ENCODE data around the gene SEL1L2.

Gene SEL1L2

DNA sequence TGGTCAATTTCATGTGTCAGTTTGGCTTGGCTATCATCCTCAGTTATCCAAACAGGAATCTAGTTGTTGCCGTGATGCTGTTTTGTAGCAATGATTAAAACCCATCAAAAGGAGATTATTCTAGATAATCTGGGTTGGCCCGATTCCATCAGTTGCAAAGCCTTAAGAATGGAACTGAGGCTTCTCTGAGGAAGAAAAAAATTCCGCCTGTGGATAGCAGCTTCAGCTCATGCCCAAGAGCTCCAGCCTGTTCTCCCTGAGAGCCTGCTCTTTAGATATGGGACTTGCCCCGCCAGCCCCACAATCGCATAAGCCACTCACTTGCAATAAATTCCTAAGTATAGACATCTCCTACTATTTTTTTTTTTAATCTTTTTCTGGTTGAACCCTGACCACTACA, 61.5 kb downstream of the SEL1L2 start:
- DNase-seq, result no peak

DNA sequence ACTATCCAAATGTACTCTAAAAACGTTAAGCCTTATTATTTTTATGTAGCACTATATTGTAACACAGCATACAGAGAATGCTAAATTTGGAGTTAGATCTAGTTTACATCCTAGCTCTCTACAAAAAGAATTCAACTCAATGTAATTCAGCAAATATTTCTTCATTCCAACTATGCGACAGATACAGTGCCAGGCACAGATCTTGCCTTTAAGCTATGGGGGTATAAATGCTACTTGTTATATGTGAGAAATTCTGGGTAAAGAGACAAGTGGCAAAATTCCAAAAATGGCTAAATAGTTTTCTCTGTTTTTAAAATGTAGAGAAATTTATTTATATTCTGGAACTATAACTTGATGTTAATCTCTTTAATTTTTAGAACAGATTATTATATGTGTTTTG, 63.2 kb downstream of the SEL1L2 start:
- no peak for DNase-seq

GRCh38 chr20:13922241-13922640, 68.2 kb downstream of the SEL1L2 start:
- no peak for DNase-seq

DNA sequence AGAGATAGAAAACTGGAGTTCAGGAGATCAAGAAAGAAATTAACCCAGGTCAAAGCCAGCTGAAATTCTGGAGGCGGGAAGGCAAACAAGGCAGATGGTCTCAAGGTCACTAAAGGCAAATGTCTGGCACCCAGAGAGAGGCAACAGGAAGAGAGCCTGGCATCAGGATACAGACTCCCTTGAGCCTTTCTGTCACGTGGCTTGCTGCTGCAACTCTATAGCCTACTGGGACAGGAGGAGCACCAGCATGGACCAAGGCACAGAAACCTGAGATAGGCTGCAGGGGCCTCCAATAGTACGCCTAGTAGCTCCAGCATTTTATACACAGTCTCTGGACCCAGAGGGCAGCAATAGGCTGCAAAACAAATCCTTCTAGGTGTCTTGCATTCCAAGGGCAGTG, 75.1 kb downstream of the SEL1L2 start:
- no peak for DNase-seq

GRCh38 chr20:13913572-13913971, 76.8 kb downstream of the SEL1L2 start:
- DNase-seq, result peak; percentile 24

GRCh38 chr20:13913131-13913530, 77.3 kb downstream of the SEL1L2 start:
- DNase-seq, result no peak

- no peak for DNase-seq
Observed at GRCh38 chr20:13910492-13910891, 79.9 kb downstream of the SEL1L2 start.

- DNase-seq, result no peak
Observed at GRCh38 chr20:13909067-13909466, 81.3 kb downstream of the SEL1L2 start.

DNA sequence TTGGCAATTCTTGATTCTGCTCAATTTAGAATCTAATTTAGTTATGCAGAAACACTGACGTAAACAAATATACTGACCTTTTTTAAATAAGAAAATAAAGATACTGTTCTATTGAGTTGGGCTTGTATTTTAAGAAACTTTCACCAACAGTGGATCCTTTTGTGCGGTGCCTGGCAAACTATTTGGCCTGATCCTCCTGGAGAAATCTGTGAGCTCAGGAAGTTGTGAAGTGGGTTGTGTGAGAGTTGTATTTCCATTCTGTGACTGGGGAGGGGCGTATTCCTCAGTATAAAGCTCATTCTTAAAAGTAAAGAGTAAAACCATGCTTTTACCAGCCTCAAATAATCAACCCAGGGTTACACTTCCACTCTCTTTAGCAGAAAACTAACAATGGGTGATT, 85.6 kb downstream of the SEL1L2 start:
- DNase-seq, result no peak

DNA sequence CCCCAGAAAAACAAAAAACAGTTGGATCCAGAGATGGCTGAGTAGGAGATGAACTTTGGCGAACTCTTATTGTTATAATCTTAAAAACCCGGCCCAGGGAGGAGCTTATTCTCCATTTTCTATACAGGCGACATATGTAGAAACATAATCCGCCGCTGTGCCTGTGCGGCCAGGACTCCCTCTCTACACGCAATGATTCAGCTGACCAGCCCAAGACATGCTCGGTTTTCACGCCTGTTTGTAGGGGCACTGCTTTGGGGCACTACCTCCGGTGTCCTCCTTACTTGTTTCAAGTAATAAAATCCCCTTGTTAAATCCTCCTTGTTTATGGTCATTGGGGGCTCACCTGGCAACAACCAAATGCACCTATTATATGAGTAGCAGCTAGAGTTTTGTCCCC, 89.9 kb downstream of the SEL1L2 start:
- no peak for DNase-seq

GRCh38 chr20:13898012-13898612, 92.3 kb downstream of the SEL1L2 start:
- no peak for DNase-seq

- DNase-seq, result no peak
Observed at GRCh38 chr20:13891575-13891974, 98.8 kb downstream of the SEL1L2 start.

GRCh38 chr20:13884803-13885202, 105.6 kb downstream of the SEL1L2 start:
- no peak for DNase-seq

- DNase-seq, result no peak
Observed at GRCh38 chr20:13883425-13883824, 107.0 kb downstream of the SEL1L2 start.

GRCh38 chr20:13878566-13878965, 111.8 kb downstream of the SEL1L2 start:
- DNase-seq, result no peak

DNA sequence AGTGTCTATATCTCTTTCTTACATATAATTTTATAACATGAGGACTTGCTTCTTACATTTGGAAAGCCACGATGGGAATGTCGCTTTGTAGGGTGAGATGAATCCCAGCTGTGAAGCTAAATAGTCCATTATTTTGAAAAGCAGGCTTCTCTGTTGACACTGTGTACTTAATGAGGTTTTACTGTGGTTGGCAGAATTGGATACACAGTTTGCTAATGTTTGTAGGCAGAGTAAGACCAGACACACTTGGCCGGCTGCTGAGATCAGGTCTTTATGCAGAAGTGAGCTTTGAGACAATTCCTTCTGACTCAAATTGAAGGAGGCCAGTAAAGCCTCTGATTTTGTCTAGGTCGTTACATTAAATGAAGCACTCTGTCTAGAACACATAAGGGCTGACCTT, 112.6 kb downstream of the SEL1L2 start:
- no peak for DNase-seq

- no peak for DNase-seq
Observed at GRCh38 chr20:13875265-13875811, 115.1 kb downstream of the SEL1L2 start.

GRCh38 chr20:13874394-13875157, 115.8 kb downstream of the SEL1L2 start:
- no peak for DNase-seq

- no peak for DNase-seq
Observed at GRCh38 chr20:13873831-13874230, 116.6 kb downstream of the SEL1L2 start.

DNA sequence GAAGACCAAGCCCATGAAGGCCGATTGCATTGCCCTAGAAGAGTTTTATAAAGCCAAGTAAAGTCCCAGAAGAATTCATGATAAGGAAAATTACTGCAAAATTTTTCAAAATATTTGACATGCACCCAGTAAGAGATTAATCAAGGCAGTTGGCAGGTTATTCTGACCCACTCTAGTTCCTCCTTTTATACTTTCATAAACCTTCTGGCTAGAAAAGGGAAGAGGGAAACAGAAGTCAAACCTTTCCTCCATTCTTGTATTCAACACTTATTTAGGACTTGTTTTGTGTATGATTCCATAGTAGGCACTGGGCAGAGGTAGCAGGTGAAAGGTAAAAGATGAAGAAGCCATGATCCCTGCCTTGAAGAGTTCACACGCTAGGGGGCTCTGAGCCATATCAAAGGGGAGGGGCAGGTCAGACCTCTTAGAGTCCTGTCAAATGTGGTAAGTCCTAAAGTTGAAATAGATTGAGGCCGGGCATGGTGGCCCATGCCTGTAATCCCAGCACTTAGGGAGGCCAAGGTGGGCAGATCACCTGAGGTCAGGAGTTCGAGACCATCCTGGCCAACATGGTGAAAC, 120.2 kb downstream of the SEL1L2 start:
- no peak for DNase-seq

GRCh38 chr20:13868331-13868730, 122.1 kb downstream of the SEL1L2 start:
- DNase-seq, result no peak

DNA sequence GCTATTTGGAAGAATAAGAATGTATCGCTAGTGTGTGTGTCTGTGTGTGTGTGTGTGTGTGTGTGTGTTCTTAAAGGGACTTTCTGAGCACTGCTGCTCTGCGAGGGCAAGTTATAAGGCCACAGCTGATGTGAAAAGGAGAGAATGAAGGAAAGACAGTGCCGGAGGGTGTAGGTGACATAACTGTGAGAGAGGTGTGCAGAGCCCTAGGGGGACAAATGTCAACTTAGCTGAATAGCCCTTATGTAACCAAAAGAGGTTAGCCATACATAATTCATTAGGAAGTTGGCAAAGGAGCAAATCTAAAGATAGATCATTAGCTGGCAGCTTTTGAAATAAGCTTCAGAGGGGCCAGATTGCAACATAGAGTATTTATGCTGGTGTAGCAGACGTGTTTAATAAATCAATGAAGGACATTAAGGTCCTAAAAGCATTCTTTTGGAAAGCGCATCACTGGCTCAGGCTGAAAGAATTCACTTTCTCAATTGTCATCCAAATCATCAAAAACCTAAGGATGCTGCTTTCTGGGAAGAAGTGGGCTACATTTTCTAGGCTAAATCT, 124.5 kb downstream of the SEL1L2 start:
- DNase-seq, result no peak

- DNase-seq, result no peak
Observed at GRCh38 chr20:13865156-13865555, 125.3 kb downstream of the SEL1L2 start.

- DNase-seq, result no peak
Observed at GRCh38 chr20:13863244-13863643, 127.2 kb downstream of the SEL1L2 start.

Data from femur (tissue), 1 donor.